SK-N-DZ (cell line): ENCODE results near the gene KLF13.
A peak's percentile ranks its signal among the peaks of the same experiment; 100 is the strongest.

ENCODE experiments used
- DNase-seq: peaks from one replicate; pipeline ENCODE4 v3.0.0-alpha.2; 2015; ENCODE audit warnings: low spot score

Gene KLF13

DNA sequence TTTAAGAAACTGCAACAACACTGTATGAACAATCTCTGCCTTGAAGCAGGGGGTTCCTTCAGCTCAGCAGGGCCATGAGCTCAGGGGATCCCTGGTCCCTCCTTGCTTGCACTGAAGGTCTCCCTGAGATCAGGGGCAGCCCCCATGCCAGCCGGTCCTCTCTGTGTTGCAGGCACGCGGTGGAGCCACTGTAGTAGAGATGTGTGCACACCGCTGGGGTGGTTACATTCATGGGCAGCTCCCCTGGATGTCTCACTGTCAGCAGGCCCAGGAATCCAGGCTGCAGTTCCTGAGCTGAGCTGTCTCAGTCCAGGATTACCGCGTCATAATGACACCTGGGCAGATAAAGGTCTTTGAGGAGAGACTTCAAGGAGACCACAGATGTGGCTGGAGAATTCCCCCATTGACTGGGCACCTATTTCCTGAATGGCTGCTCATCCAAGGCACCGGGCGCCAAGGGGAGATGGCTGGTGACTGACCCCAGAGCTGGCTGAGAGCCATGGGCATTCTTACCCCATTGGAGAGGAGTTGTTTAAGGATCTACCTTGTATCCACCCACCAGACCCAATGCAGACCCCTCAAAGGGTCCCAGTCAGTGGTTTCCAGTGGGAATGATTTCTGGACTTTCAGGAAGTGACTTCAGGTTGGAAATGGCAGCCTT is 10.4 kb upstream of the KLF13 start:
- DNase-seq: no peak

DNA sequence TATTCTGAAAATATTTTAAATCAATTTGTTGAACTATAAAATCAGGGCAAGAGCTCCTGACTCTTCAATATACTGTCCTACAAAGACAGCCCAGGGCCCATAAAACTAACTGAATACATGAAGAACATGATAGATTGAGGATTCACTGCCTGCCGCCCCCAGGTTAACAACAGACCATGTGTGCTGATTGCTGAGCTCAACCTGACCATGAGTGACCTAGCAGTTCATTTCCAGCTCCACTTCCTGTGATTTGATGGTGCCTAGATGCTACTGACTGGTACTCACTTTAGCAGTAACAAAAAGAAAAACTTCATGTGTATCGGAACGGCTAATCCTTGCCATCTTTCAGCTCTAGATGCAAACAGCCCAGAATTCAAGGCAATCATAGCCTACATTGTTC is 9.6 kb upstream of the KLF13 start:
- DNase-seq: no peak

- DNase-seq: no peak
Measured at GRCh38 chr15:31317421-31318327, 9.0 kb upstream of the KLF13 start.

DNA sequence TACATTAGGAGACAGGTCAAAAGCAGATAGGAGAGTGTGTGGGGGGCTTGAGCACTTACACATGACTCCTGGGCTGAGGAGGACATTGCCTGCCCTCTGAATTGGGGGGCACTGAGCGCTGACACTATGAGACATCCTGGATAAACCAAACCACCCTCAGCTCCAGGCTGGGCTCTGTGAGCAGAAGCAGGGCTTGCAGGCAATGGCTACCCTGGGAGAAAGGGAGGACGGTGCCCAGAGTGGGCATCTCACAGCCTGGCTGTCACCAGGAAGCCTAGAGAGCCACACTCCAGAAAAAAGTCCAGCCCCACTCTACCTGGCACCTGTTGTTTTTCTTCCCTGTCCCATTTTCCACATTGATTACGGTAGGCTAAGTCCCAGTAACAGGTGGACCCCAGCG is 8.2 kb upstream of the KLF13 start:
- no peak for DNase-seq

- DNase-seq: no peak
Measured at GRCh38 chr15:31320022-31320421, 6.6 kb upstream of the KLF13 start.

- DNase-seq: no peak
Measured at GRCh38 chr15:31321418-31321817, 5.2 kb upstream of the KLF13 start.

- DNase-seq: no peak
Measured at GRCh38 chr15:31322504-31322903, 4.1 kb upstream of the KLF13 start.

GRCh38 chr15:31323627-31324026 is 3.0 kb upstream of the KLF13 start:
- no peak for DNase-seq

DNA sequence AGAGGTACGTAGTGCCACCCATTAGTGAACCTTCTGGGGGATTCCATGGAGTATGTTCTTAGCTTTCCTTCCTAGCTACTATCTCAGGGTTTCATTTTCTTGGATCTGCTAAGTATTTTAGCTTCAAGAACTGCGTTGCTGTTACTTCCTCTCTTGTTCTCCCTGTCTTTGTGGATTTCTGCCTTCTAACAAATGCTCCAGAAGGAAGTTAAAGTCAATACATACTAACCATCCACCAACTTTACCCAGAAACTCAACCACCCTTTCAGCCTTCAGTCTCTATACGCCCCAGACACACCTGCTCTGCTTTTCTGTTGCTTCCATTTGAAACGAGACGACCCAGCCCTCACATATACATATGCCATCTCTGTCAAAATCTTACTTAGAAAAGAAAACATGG is 2.4 kb upstream of the KLF13 start:
- DNase-seq: no peak

DNA sequence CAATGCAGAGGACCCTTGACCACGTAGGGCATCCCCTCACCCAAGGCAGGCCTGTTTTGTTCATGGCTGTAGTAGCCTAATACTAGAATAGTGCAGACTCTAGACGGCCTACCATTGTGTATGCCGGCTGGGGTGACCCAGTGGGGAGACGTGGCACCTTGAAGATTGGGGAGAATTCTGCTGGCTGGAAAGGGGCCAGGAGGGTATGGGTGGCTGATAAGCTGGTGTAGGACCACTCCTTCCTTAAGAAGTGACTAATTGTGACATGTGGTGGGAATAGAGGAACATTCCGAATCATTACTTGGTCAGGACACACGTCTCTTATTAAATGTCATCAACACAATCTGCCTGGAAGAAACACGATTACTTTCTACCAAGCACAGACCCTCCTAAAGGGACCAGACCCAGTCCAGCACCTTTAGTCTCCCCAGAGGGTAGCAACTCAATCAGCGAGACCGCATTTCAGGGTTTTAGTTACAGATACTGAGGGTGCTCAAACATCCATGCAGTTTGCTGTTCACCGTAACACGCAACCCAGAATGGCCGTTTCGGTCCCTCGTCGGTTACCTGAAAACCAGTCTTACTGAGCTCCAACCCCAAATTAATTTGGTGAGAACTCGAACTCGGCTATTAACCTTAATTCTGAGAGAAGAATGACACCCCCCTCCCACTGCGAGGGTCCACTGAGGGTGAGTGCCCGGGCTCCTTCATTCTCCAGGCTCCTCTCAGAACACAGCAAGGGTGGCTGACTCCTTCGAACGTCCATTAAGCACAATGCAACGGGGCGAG is 1.6 kb upstream of the KLF13 start:
- DNase-seq: no peak

- DNase-seq: peak; percentile 42
Measured at GRCh38 chr15:31325595-31326155, 960 bp upstream of the KLF13 start.

DNA sequence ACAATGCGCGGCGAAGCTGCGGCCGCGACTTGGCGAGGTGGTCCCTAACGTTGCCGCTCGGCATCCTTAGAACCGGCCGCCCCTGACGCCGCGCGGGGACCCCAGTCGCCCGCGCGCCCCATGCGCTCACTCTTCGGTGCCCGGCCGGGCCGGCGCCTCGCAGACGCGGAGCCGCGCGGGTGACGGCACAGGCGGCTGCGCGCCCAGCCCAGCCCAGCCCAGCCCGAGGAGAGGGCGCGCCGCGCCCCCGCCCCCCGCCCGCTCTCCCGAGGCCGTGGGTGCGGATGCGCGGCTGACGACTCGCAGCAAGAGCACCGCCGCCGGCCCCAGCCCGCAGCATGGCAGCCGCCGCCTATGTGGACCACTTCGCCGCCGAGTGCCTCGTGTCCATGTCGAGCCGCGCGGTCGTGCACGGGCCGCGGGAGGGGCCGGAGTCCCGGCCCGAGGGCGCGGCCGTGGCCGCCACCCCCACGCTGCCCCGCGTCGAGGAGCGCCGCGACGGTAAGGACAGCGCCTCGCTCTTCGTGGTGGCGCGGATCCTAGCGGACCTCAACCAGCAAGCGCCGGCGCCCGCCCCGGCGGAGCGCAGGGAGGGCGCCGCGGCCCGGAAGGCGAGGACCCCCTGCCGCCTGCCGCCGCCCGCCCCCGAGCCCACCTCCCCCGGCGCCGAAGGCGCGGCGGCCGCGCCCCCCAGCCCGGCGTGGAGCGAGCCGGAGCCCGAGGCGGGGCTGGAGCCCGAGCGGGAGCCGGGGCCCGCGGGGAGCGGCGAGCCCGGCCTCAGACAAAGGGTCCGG is 437 bp downstream of the KLF13 start:
- DNase-seq: no peak

DNA sequence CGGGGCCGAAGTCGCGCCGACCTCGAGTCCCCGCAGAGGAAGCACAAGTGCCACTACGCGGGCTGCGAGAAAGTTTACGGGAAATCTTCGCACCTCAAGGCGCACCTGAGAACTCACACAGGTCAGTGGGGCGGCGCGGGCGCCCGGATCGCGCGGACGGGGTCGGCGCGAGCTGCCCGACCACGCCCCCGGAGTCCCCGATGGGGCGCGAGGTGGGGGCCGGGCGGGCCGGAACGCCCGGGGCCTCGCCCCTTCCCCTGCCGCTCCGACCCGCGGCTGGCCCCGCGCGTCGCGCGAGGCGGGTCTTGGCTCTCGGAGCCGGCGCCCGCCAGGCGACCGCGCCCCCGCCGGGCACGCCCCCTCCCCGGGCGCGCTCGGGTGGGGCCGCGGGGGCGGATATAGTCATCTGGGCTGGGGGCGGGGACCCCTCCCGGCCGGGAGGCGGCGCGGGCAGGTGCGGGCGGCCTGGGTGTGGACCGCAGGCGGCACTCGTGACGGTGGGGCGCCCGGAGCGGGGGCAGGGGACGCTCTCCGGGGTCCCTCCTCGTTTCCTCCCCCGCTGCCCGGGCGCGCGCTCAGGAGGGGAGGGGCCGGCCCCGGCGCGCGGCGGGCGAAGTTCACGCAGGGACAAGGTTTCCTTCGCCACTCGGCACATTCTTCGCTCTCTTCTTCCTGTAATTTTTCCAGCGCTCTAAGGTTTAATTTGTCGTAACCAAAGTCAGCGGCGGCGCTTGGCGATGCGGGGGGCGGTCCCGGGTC is 1.2 kb downstream of the KLF13 start:
- DNase-seq: peak; percentile 42

DNA sequence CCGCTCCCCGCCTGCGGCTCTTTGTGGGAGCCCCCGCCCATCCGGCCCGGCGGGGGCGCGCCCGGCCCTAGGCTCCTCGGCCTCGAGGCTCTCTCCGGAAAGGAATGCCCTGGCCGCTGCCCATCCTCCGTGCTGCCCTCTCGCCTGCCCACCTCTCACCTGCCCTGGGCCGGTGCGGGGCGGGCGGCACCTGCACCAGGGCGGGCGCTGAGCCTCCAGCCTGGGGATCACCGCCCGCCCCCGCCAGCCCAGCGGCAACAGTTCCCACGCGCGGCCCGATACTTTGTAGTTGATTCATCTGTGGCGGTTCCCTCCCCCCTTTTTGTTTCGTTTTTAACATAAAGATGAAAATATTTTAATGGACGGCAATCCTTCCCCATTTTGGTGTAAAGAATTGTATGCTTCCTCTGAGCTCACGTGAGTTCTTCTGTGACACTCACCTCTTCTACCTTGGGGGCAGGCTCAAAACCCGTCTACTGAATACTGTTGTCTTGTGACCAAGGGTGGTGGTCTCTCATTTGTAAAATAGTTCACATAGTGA is 1.9 kb downstream of the KLF13 start:
- DNase-seq: no peak

- no peak for DNase-seq
Measured at GRCh38 chr15:31328969-31329639, 2.5 kb downstream of the KLF13 start.

DNA sequence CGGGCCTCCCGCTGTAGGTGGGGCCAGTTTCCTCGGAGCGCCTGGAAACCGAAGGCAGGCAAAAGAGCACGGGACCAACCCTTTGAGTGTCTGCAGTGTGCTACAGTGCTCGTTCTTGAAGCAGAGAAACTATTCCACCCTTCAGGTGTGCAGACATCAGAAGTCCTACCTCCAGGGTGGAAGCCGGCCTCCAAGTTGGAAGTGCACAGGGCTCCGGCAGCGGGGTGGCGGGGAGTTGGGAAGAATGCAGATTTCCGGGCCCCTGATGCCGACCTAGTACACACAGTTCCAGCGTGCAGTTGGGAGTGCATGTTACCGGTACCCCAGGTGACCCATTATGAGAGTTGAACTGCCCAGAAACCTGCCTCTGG is 3.0 kb downstream of the KLF13 start:
- DNase-seq: no peak

DNA sequence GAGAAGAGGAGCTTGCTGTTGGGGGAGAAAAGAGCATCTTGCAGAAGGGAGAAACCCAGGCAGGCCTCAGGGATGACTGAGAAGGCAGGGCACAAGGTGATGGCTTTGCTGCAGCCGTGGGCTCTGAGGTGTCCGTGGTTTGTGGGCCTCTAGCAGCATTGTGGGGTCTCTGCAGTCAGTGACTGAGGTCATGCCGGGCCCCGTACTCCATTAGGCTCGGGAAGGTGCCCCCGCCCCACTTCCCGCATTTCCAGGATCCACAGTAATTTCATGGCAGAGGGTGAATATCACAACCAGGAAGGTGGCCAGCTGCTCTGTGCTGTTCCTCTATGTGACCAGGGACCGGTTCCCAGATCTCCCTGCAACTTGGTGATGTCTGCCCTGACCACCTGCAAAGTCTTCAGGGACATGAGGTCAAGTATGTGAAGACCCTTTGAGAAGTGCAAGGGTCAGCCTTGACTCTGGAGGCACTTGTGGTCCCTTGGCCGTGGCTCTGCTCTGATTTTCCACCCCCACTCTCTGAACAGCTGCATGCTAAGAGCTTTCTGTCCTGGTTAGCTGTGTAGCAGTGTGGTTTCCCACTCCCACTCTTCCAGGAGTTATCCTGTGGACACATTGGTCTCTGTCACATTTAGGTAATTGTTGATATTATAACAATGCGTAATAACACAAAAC is 3.6 kb downstream of the KLF13 start:
- DNase-seq: no peak

- DNase-seq: no peak
Measured at GRCh38 chr15:31330836-31331235, 4.2 kb downstream of the KLF13 start.

GRCh38 chr15:31331389-31331788 is 4.8 kb downstream of the KLF13 start:
- no peak for DNase-seq
